Osteocyte (in vitro differentiated cells): Measurements from ENCODE around the gene ASTN1. TPM values are rescaled to one million over a fixed set of nuclear protein-coding genes. Genes with fewer than 3 reads are reported as not detected.

Experiments
- DNase-seq: peaks from one replicate; pipeline ENCODE4 v3.0.0; 2021; ENCODE audit warnings: mixed read lengths; ENCODE audit not compliant: unreplicated experiment; ENCODE audit errors: extremely low spot score
- H3K27ac Mint-ChIP-seq: one replicate; pipeline ENCODE4 v1.8.0; 2021; ENCODE audit warnings: mild to moderate bottlenecking, mixed read lengths; ENCODE audit not compliant: unreplicated experiment
- H3K27me3 Mint-ChIP-seq: one replicate; pipeline ENCODE4 v1.8.0; 2021; ENCODE audit warnings: mixed read lengths; ENCODE audit not compliant: unreplicated experiment
- H3K36me3 Mint-ChIP-seq: one replicate; pipeline ENCODE4 v1.8.0; 2021; ENCODE audit warnings: mixed read lengths; ENCODE audit not compliant: unreplicated experiment
- H3K4me1 Mint-ChIP-seq: one replicate; pipeline ENCODE4 v1.8.0; 2021; ENCODE audit warnings: mixed read lengths; ENCODE audit not compliant: unreplicated experiment
- H3K4me3 Mint-ChIP-seq: one replicate; pipeline ENCODE4 v1.8.0; 2021; ENCODE audit warnings: mild to moderate bottlenecking, moderate library complexity, mixed read lengths; ENCODE audit not compliant: unreplicated experiment
- H3K9me3 Mint-ChIP-seq: one replicate; pipeline ENCODE4 v1.8.0; 2021; ENCODE audit warnings: mixed read lengths; ENCODE audit not compliant: unreplicated experiment
- CTCF ChIP-seq: fragments of 200-600 bp; sonication (generic); IDR thresholded peaks from 2 replicates; pipeline ENCODE4 v1.5.0; 2021; ENCODE audit warnings: antibody characterized with exemption, mild to moderate bottlenecking, moderate library complexity
- microRNA-seq: library from miRNA; unstranded; fragments of <30 nt; microRNA quantifications from one replicate; pipeline ENCODE4 v1.1.0, GENCODE V29; 2020; ENCODE audit not compliant: unreplicated experiment
- total RNA-seq: library from RNA; stranded (reverse); gene quantifications from 2 replicates; pipeline ENCODE4 v1.2.1, GENCODE V29; 2021

Gene ASTN1
- total RNA-seq, 1 donor from 2014 or later: not detected

DNA sequence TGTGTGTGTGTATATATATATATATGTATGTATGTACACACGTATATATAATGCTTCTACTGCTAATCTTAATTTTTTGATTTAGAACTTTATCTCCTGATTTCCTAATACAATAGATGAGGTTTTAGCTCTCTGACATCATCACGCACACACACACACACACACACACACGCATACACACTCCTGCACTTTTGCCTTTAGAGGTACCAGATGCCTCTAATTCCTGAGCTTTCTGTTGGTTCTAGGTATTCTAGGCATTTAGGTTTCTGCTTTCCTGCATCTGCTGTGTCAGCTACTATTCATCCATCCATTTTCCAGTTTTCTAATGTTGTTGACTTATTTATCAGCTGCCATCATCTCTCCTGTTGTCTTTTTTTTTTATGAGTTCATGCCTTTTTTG, 348.3 kb downstream of the ASTN1 start:
- Mint-ChIP-seq H3K36me3 (no peaks in the 10 kb centered on the region), H3K27me3 (no peaks in the 10 kb centered on the region), H3K4me3 (no peak overlapping the region), H3K9me3 (no peaks in the 10 kb centered on the region), H3K4me1 (no peaks in the 10 kb centered on the region), H3K27ac (no peak overlapping the region)
- DNase-seq: no peak
- TF ChIP-seq CTCF: no peak

DNA sequence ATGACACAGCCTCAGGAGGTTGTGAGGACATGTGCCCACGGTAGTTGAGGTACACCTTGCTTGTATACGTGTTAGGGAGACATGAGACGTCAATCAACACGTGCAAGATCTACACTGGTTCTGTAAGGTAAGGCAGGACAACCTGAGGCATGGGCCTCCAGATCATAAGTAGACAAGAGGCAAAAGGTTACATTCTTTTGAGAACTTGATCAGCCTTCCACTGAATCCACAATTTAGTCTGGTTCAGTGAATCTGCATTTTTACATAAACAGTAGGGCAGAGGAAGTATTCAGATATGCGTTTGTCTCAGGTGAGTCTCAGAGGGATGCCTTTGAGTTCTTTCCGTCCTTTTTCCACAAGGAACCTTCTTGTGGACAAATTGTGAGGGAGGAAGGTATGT, 348.9 kb downstream of the ASTN1 start:
- Mint-ChIP-seq H3K9me3 (no peaks in the 10 kb centered on the region), H3K4me1 (no peaks in the 10 kb centered on the region), H3K36me3 (no peaks in the 10 kb centered on the region), H3K27ac (no peak overlapping the region), H3K4me3 (no peak overlapping the region), H3K27me3 (no peaks in the 10 kb centered on the region)
- TF ChIP-seq CTCF: no peak
- no peak for DNase-seq

DNA sequence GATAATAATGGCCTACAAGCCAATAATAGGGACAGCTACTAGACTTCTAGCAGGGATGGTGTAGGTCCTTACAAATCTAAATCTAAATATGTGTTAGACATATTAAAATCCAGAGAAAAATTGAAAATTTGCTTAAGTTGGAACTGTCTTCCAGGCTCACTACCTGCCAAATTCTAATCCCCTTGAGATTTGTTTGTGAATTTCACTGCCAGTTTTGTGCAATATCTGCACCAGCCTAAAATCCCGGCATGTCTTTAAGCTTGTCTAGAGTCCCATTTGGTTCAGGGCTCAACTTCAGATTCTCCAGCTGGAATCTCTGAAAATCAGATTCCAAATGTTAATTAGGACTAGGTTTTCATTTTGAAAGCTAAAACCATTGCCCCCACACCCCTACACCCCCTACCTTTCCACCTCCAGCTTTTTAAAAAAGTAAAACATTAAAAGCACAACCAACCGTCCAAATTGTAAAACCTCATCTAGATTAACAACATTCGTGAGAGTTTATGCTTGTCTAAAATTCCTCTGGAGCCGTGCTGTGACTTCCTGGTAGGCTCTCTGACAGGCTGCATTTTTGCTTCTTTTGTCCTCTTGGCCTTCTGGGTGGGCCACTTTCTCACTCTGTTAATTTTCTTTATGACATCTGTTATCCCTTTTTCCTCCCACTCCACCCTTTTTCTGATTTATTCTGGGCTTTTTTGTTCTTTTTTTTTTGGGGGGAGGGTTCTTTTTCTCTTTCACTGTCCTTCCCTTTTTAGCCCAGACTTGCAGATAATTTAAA, 352.8 kb downstream of the ASTN1 start:
- no peak overlapping the region for H3K4me3 Mint-ChIP-seq
- no peak overlapping the region for H3K27ac Mint-ChIP-seq
- no peaks in the 10 kb centered on the region for H3K9me3 Mint-ChIP-seq
- no peak for TF ChIP-seq CTCF
- no peak for DNase-seq
- H3K27me3 Mint-ChIP-seq: no peaks in the 10 kb centered on the region
- H3K36me3 Mint-ChIP-seq: no peaks in the 10 kb centered on the region
- H3K4me1 Mint-ChIP-seq: no peaks in the 10 kb centered on the region

DNA sequence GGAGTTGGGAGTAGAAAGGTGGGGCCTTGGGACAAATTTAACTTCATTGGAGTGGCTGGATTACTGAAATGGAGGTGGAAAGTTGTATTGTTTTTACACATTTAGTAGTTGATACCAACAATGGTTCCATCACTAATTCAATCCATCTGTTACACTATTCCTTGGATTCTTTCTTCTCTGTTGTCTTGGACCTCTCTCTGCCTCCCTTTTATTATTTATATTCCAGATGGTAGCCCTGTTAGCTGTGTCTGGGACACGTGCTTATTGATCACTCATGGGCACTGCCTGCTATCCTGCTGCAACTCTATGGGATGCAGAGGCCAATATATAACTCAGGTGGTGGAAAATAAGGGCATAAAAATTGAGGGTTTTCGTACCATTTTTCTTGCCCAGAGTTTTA, 355.2 kb downstream of the ASTN1 start:
- no peak for TF ChIP-seq CTCF
- H3K36me3 Mint-ChIP-seq: no peaks in the 10 kb centered on the region
- no peaks in the 10 kb centered on the region for H3K9me3 Mint-ChIP-seq
- no peaks in the 10 kb centered on the region for H3K4me1 Mint-ChIP-seq
- H3K27me3 Mint-ChIP-seq: no peaks in the 10 kb centered on the region
- no peak for DNase-seq
- H3K4me3 Mint-ChIP-seq: no peak overlapping the region
- H3K27ac Mint-ChIP-seq: no peak overlapping the region

Small RNAs within 50 kb of the gene (microRNA-seq; reads per million reads assigned to microRNA genes)
- not detected for gene MIR488

Other genes with a start within 250 kb of the ASTN1 start
- not detected in 2 replicates for gene BRINP2, start 6.2 kb upstream of the ASTN1 start, total RNA-seq